ENCODE measurements around the gene IGFBP4.

GRCh38 chr17:40410082-40410481 is 33.2 kb upstream of the IGFBP4 start:
- TF ChIP-seq POLR2AphosphoS5 (IDR thresholded peaks at IDR 0.05; ENCODE audit: borderline replicate concordance, low read depth, low read length) (no peak), EZH2 (IDR thresholded peaks at IDR 0.05) (no peak), FOXP2 (optimal IDR thresholded peaks at IDR 0.05; ENCODE audit: control extremely low read depth, extremely low read length, insufficient read depth) (no peak)
